Stimulated activated CD4-positive, alpha-beta T cell treated with anti-CD3 and anti-CD28 coated beads, Interleukin-15, amount 100 ng/mL, for 48 hours (primary cell): ENCODE data around the gene FAM47A.

ENCODE experiments used
- DNase-seq, 2 donors: peaks; one replicate each; pipeline ENCODE4 v3.0.0-alpha.2; 2020; ENCODE audit warnings: low read depth in 2 of 2

FAM47A gene

DNA sequence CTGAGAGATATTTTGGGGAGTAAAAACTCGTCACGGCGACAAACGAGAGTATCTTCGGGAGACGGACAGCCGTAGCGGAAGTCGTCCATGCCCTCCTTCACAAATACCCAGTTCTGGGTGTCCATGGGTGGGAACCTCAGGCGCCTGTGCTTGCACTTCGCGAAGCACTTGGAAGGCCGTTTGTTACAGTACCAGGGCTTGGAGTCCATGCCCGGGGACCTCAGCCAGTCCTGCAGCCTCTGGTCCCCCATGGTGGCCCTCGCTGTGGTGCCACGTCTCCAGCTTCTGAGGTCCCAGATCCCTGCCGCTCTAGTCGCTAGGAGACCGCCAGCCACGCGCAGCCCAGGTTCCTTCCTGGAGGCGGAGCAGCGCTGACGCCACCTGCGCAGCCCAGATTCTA, at the start of gene FAM47A:
Gene FAM47A (minus strand): TSS at position 287 of the 400 bp plus-strand sequence. CDS start 36 bp downstream, at position 251.
- DNase-seq: no peak

DNA sequence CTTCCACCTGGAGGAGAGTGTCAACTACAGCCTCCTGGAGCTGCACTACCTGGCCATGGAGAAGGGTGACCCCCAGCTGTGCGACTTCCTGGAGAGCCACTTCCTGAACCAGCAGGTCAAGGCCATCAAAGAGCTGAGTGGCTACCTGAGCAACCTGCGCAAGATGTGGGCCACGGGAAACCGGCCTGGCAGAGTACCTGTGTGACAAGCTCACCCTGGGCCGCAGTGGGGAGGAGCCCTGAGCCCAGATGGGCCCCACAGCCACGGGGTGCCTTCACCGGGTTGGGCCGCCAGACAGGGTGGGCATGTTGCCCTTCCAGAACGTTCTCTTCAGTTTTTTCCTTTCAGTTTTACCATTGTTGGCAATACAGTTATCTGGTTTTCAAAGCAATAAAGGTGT, 15.2 kb upstream of the FAM47A start:
- DNase-seq: no peak

DNA sequence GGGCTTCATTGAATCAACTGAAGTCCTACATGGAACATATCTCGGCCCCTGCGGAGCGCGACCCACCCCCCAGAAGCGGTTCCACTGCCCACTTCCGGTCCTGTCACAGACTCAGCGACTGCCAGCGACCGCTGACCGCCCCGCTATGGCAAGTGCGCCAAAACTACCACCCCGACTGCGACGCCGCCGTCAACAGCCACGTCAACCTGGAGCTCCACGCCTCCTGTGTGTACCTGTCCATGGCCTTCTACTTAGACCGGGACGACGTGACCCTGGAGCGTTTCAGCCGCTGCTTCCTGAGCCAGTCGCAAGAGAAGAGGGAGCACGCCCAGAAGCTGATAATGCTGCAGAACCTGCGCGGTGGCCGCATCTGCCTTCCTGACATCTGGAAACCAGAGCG, 14.8 kb upstream of the FAM47A start:
- no peak for DNase-seq

DNA sequence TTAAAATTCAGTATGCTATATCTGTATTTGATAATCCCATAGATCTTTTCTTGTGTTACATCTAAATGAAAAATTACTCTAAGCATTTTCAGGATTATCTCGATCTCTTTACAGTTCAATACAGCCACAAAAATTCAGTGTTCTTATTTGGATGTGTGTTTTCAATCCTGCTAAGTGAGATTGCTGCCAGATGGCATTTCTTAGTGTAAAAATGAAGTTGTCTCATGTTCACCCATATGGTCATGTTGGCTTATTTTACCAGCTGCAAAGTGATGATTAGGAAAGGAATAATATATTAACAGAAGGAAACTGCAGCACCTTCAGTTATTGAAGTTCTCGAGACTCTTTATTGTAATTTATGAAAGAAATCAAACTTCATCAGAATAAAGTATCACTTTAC, 12.1 kb upstream of the FAM47A start:
- DNase-seq: no peak

DNA sequence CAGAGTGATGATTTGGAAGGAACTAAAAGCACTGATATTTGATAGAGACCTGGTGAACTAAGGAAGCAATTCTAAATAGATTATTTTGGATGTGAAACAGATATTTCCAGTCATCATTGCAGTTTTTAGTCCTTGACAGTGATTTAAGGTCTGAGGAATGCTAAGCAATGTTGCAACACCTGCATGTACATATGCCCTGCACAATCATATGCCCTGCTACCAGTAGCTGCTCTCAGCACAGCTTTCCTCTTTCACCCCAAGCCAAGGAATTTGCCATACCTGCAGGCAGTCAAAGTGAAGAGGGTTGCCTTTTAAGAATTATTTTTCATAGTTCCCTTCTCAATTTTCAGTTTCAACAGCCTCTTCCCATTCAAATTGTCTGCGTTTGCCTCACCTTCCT, 8.7 kb upstream of the FAM47A start:
- no peak for DNase-seq

DNA sequence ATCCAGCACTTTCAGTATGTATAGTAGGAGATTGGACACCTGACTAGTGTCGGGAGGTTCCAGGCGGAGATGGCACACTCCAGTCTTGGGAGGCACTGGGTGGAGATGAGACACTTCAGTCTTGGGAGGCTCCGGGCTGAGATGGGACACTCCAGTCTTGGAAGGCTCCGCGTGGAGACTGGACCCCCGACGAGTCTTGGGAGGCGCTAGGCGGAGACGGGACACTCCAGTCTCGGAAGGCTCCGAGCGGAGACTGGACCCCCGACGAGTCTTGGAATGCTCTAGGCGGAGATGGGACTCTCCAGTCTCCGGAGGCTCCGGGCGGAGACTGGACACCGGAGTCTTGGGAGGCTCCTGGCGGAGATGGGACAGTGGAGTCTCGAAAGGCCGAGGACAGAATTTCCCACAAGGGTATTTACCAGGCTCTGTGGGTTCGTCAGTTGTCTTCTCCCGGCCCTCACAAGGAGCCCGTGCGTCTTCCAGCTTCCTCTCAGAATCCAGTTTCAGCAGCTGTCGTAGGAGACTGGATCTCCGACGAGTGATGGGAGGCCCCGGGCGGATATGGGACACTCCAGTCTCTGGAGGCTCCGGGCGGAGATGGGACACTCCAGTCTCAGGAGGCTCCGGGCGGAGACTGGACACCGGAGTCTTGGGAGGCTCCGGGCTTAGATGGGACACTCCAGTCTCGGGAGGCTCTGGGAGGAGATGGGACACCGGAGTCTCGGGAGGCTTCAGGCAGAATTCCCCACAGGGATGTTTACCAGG, 952 bp downstream of the FAM47A start:
- DNase-seq: no peak

DNA sequence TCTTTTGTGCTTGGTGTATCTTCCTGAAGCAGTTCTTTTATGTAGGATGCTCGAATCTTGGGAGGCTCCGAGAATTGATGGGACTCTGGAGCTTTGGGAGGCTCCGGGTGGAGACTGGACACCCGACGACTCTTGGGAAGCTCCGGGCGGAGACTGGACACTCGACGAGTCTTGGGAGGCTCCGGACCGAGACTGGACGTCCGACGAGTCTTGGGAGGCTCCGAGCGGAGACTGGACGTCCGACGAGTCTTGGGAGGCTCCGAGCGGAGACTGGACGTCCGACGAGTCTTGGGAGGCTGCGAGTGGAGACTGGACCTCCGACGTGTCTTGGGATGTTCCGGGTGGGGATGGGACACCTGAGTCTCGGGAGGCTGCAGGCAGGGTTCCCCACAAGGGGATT, 1.6 kb downstream of the FAM47A start:
- no peak for DNase-seq

DNA sequence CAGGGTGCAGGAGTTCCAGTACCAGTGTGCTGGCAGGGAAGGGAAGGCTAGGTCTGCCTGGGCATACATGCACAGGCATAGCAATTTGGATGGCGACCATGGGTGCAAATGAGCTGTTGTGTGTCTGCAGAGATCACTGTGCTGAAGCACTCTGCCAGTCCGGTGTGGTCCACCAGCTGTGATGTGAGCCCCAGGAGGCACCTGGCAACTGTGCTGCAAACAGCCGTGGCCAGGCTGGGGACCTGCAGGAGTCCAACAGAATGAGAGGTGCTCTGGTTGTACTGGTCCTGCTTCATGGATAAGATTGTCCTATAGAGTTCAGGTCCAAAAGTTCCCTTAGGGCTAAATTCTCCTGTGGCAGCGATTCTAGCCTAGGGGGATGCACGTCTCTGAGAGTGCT, 6.1 kb downstream of the FAM47A start:
- no peak for DNase-seq

DNA sequence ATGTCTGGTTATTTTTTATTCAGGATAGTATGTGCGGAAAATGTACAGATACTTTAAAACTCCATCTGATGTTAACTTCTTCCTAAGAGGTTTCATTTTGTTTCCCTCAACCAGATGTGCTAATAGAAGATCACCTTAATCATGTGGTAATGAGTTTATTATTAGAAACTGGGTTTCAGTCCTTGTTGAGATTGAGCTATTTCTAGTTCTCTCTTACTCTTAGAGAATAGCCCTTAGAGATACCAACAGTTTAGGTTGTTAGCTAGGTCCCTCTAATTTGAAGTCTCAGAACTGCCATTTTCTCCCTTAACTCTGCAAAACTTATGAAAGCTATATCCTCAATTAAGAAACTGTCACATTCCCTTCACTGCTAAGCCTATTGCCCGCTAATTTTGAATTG, 13.0 kb downstream of the FAM47A start:
- DNase-seq: no peak

DNA sequence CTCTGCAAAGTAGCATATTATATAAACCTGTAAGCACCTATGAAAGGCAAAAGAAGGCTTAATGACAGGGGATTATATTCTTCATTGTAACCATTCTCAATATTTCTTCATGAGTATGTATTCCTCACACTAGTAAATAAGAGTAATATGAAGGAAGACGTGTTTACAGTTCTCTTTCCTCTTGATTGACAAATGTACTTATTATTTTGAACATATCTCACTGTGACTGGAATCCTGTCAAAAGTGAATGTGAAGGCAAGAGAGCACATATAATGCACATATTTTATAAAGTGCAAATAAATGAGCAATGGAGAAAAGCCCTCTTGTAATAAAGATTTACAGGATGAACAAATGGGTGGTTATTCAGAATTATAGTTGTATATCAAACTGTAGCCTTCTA, 19.7 kb downstream of the FAM47A start:
- DNase-seq: no peak
